ENCODE measurements around the gene MAGEF1. TPM values are rescaled to one million over a fixed set of nuclear protein-coding genes. Genes with fewer than 3 reads are reported as not detected.

The MAGEF1 gene
- total and polyA plus RNA-seq, 9 donors = 52.5 to 80.7 (median 73.5) TPM

GRCh38 chr3:184755315-184755731 is 43.5 kb upstream of the MAGEF1 start:
- Histone ChIP-seq H3K27ac (ENCODE audit: low read length) (no peak overlapping the region), H3K9me3 (replicated peaks; ENCODE audit: control insufficient read depth, low read depth, low read length) (no peaks in the 10 kb centered on the region), H3K36me3 (ENCODE audit: control insufficient read depth, insufficient read depth, low read length) (no peaks in the 10 kb centered on the region), H3K4me1 (ENCODE audit: control insufficient read depth, insufficient read depth, low read length) (peaks cover 60% of the 10 kb centered on the region), H3K4me3 (ENCODE audit: low read length) (no peak overlapping the region), H3K27me3 (ENCODE audit: control insufficient read depth, insufficient read depth, low read length) (peaks cover 2% of the 10 kb centered on the region)
- DNase-seq = no peak
- WGBS (ENCODE audit: insufficient coverage) = 68% methylated on average over 6 of the region's 8 CpGs

GRCh38 chr3:184752361-184752760 is 40.5 kb upstream of the MAGEF1 start:
- Histone ChIP-seq H3K27me3 (ENCODE audit: control insufficient read depth, insufficient read depth, low read length) (peaks cover 7% of the 10 kb centered on the region), H3K9me3 (replicated peaks; ENCODE audit: control insufficient read depth, low read depth, low read length) (no peaks in the 10 kb centered on the region), H3K36me3 (ENCODE audit: control insufficient read depth, insufficient read depth, low read length) (no peaks in the 10 kb centered on the region), H3K4me1 (ENCODE audit: control insufficient read depth, insufficient read depth, low read length) (peaks cover 44% of the 10 kb centered on the region), H3K4me3 (ENCODE audit: low read length) (no peak overlapping the region), H3K27ac (ENCODE audit: low read length) (no peak overlapping the region)
- 64% methylated on average over 3 of the region's 5 CpGs for WGBS (ENCODE audit: insufficient coverage)
- DNase-seq = no peak

- Histone ChIP-seq H3K27ac (ENCODE audit: low read length) (no peak overlapping the region), H3K27me3 (ENCODE audit: control insufficient read depth, insufficient read depth, low read length) (peaks cover 7% of the 10 kb centered on the region), H3K4me3 (ENCODE audit: low read length) (no peak overlapping the region), H3K4me1 (ENCODE audit: control insufficient read depth, insufficient read depth, low read length) (peaks cover 34% of the 10 kb centered on the region), H3K36me3 (ENCODE audit: control insufficient read depth, insufficient read depth, low read length) (no peaks in the 10 kb centered on the region), H3K9me3 (replicated peaks; ENCODE audit: control insufficient read depth, low read depth, low read length) (no peaks in the 10 kb centered on the region)
- DNase-seq = no peak
- WGBS (ENCODE audit: insufficient coverage) = 85% methylated on average over 5 of the region's 10 CpGs
Measured at GRCh38 chr3:184751204-184752040, 39.6 kb upstream of the MAGEF1 start.

- 45% methylated on average over 11 of the region's 18 CpGs for WGBS (ENCODE audit: insufficient coverage)
- Histone ChIP-seq H3K4me1 (ENCODE audit: control insufficient read depth, insufficient read depth, low read length) (peaks cover 25% of the 10 kb centered on the region), H3K27me3 (ENCODE audit: control insufficient read depth, insufficient read depth, low read length) (peaks cover 7% of the 10 kb centered on the region)
Measured at GRCh38 chr3:184750349-184751083, 38.7 kb upstream of the MAGEF1 start.

GRCh38 chr3:184749168-184749744 is 37.4 kb upstream of the MAGEF1 start:
- 83% methylated on average over 1 of the region's 2 CpGs for WGBS (ENCODE audit: insufficient coverage)
- Histone ChIP-seq H3K36me3 (ENCODE audit: control insufficient read depth, insufficient read depth, low read length) (no peaks in the 10 kb centered on the region), H3K27ac (ENCODE audit: low read length) (no peak overlapping the region), H3K9me3 (replicated peaks; ENCODE audit: control insufficient read depth, low read depth, low read length) (no peaks in the 10 kb centered on the region), H3K4me3 (ENCODE audit: low read length) (no peak overlapping the region), H3K4me1 (ENCODE audit: control insufficient read depth, insufficient read depth, low read length) (peaks cover 20% of the 10 kb centered on the region), H3K27me3 (ENCODE audit: control insufficient read depth, insufficient read depth, low read length) (peaks cover 7% of the 10 kb centered on the region)
- no peak for DNase-seq

More at GRCh38 chr3:184750349-184751083, 38.7 kb upstream of the MAGEF1 start:
- Histone ChIP-seq H3K36me3 (ENCODE audit: control insufficient read depth, insufficient read depth, low read length) (no peaks in the 10 kb centered on the region), H3K4me3 (ENCODE audit: low read length) (no peak overlapping the region), H3K9me3 (replicated peaks; ENCODE audit: control insufficient read depth, low read depth, low read length) (no peaks in the 10 kb centered on the region), H3K27ac (ENCODE audit: low read length) (no peak overlapping the region)
- peak; percentile 46 for DNase-seq

GRCh38 chr3:184748219-184749135 is 36.6 kb upstream of the MAGEF1 start:
- peak; percentile 69 for DNase-seq
- no peaks in the 10 kb centered on the region for H3K36me3 ChIP-seq (ENCODE audit: control insufficient read depth, insufficient read depth, low read length)
- no peak overlapping the region for H3K4me3 ChIP-seq (ENCODE audit: low read length)
- H3K27ac ChIP-seq (ENCODE audit: low read length) = peak overlapping the region; percentile 44
- peaks cover 7% of the 10 kb centered on the region for H3K27me3 ChIP-seq (ENCODE audit: control insufficient read depth, insufficient read depth, low read length)
- 57% methylated on average over 7 of the region's 8 CpGs for WGBS (ENCODE audit: insufficient coverage)
- H3K9me3 ChIP-seq (replicated peaks; ENCODE audit: control insufficient read depth, low read depth, low read length) = no peaks in the 10 kb centered on the region
- H3K4me1 ChIP-seq (ENCODE audit: control insufficient read depth, insufficient read depth, low read length) = peaks cover 20% of the 10 kb centered on the region

- no peaks in the 10 kb centered on the region for H3K36me3 ChIP-seq (ENCODE audit: control insufficient read depth, insufficient read depth, low read length)
- 83% methylated on average over 8 of the region's 14 CpGs for WGBS (ENCODE audit: insufficient coverage)
- no peak overlapping the region for H3K27ac ChIP-seq (ENCODE audit: low read length)
- DNase-seq = no peak
- no peaks in the 10 kb centered on the region for H3K9me3 ChIP-seq (replicated peaks; ENCODE audit: control insufficient read depth, low read depth, low read length)
- H3K27me3 ChIP-seq (ENCODE audit: control insufficient read depth, insufficient read depth, low read length) = peaks cover 7% of the 10 kb centered on the region
- no peak overlapping the region for H3K4me3 ChIP-seq (ENCODE audit: low read length)
- H3K4me1 ChIP-seq (ENCODE audit: control insufficient read depth, insufficient read depth, low read length) = peaks cover 24% of the 10 kb centered on the region
Measured at GRCh38 chr3:184746131-184747120, 34.6 kb upstream of the MAGEF1 start.

GRCh38 chr3:184745526-184745925 is 33.7 kb upstream of the MAGEF1 start:
- no peak for DNase-seq
- H3K27ac ChIP-seq (ENCODE audit: low read length) = no peak overlapping the region
- no peak overlapping the region for H3K4me3 ChIP-seq (ENCODE audit: low read length)
- H3K27me3 ChIP-seq (ENCODE audit: control insufficient read depth, insufficient read depth, low read length) = peaks cover 6% of the 10 kb centered on the region
- 66% methylated on average over 11 of the region's 11 CpGs for WGBS (ENCODE audit: insufficient coverage)
- H3K9me3 ChIP-seq (replicated peaks; ENCODE audit: control insufficient read depth, low read depth, low read length) = no peaks in the 10 kb centered on the region
- H3K36me3 ChIP-seq (ENCODE audit: control insufficient read depth, insufficient read depth, low read length) = no peaks in the 10 kb centered on the region
- peaks cover 15% of the 10 kb centered on the region for H3K4me1 ChIP-seq (ENCODE audit: control insufficient read depth, insufficient read depth, low read length)

- H3K4me1 ChIP-seq (ENCODE audit: control insufficient read depth, insufficient read depth, low read length) = peaks cover 6% of the 10 kb centered on the region
- no peaks in the 10 kb centered on the region for H3K36me3 ChIP-seq (ENCODE audit: control insufficient read depth, insufficient read depth, low read length)
- no peak overlapping the region for H3K27ac ChIP-seq (ENCODE audit: low read length)
- no CpG with 5 or more reads among the region's 3 CpGs for WGBS (ENCODE audit: insufficient coverage)
- DNase-seq = no peak
- H3K4me3 ChIP-seq (ENCODE audit: low read length) = no peak overlapping the region
- H3K27me3 ChIP-seq (ENCODE audit: control insufficient read depth, insufficient read depth, low read length) = no peaks in the 10 kb centered on the region
- no peaks in the 10 kb centered on the region for H3K9me3 ChIP-seq (replicated peaks; ENCODE audit: control insufficient read depth, low read depth, low read length)
Measured at GRCh38 chr3:184743248-184743647, 31.4 kb upstream of the MAGEF1 start.
